GM23248 (cell line): ENCODE data around the gene STAG1. TPM values are rescaled to one million over a fixed set of nuclear protein-coding genes. Genes with fewer than 3 reads are reported as not detected.
"Not testable (repeated sequence)": the region's sequence is repeated elsewhere in the genome, so short reads cannot be mapped to it uniquely, and the experiment has no call there.

ENCODE experiments used
- DNase-seq: peaks from one replicate; pipeline ENCODE4 v3.0.0-alpha.2; 2015
- H2AFZ ChIP-seq: fragments of 200-600 bp; sonication (generic); 2 replicates; pipeline ENCODE4 v1.6.1; 2016; ENCODE audit warnings: antibody characterized with exemption
- H3F3A ChIP-seq: fragments of 200-600 bp; sonication (generic); 2 replicates; pipeline ENCODE4 v1.6.1; 2016; ENCODE audit warnings: mild to moderate bottlenecking, antibody characterized with exemption, mixed run types; ENCODE audit not compliant: insufficient read depth
- H3K27ac ChIP-seq: fragments of 200-600 bp; sonication (generic); 2 replicates; pipeline ENCODE4 v1.5.1; 2016; ENCODE audit warnings: mild to moderate bottlenecking
- H3K27me3 ChIP-seq: fragments of 200-600 bp; sonication (generic); replicated peaks from 2 replicates; pipeline ENCODE4 v1.6.1; 2016; ENCODE audit warnings: mild to moderate bottlenecking; ENCODE audit not compliant: insufficient read depth
- H3K36me3 ChIP-seq: fragments of 200-600 bp; sonication (generic); 2 replicates; pipeline ENCODE4 v1.6.1; 2016; ENCODE audit warnings: low read depth, mild to moderate bottlenecking
- H3K4me1 ChIP-seq: fragments of 200-600 bp; sonication (generic); 2 replicates; pipeline ENCODE4 v1.6.1; 2016; ENCODE audit warnings: mild to moderate bottlenecking; ENCODE audit not compliant: insufficient read depth
- H3K4me2 ChIP-seq: fragments of 200-600 bp; sonication (generic); one replicate; pipeline ENCODE4 v1.6.1; 2016; ENCODE audit warnings: mild to moderate bottlenecking; ENCODE audit not compliant: unreplicated experiment
- H3K4me3 ChIP-seq: fragments of 200-600 bp; sonication (generic); 2 replicates; pipeline ENCODE4 v1.5.1; 2016; ENCODE audit warnings: mild to moderate bottlenecking
- H3K79me2 ChIP-seq: fragments of 200-600 bp; sonication (generic); 2 replicates; pipeline ENCODE4 v1.6.1; 2016; ENCODE audit warnings: mild to moderate bottlenecking; ENCODE audit not compliant: insufficient read depth
- H3K9ac ChIP-seq: fragments of 200-600 bp; sonication (generic); 2 replicates; pipeline ENCODE4 v1.6.1; 2016; ENCODE audit warnings: mild to moderate bottlenecking
- H3K9me2 ChIP-seq: fragments of 200-600 bp; sonication (generic); 2 replicates; pipeline ENCODE4 v1.6.1; 2016; ENCODE audit warnings: mixed run types, mild to moderate bottlenecking, moderate library complexity; ENCODE audit not compliant: insufficient read depth
- H3K9me3 ChIP-seq: fragments of 200-600 bp; sonication (generic); one replicate; pipeline ENCODE4 v1.6.1; 2017; ENCODE audit warnings: low read depth
- H4K20me1 ChIP-seq: fragments of 200-600 bp; sonication (generic); 2 replicates; pipeline ENCODE4 v1.6.0; 2016; ENCODE audit not compliant: insufficient read depth
- EZH2 ChIP-seq: fragments of 200-600 bp; sonication (generic); IDR thresholded peaks from 2 replicates; pipeline ENCODE4 v1.6.1; 2018; ENCODE audit warnings: antibody characterized with exemption, mild to moderate bottlenecking; ENCODE audit not compliant: insufficient read depth, poor library complexity, severe bottlenecking
- EZH2phosphoT487 ChIP-seq: fragments of 200-600 bp; sonication (generic); IDR thresholded peaks from 2 replicates; pipeline ENCODE4 v1.6.1; 2018; ENCODE audit warnings: antibody characterized with exemption, moderate library complexity, mild to moderate bottlenecking, low read depth; ENCODE audit not compliant: insufficient read depth
- WGBS, 2 experiments: methylation state at CpG; one replicate each; pipeline ENCODE4 v1.1.6; 2015 to 2017; ENCODE audit warnings: low lambda C conversion rate in 2 of 2, low coverage in 1 of 2; ENCODE audit errors: missing lambda C conversion rate in 2 of 2; 5-methylcytosine and 5-hydroxymethylcytosine counted together
- in situ Hi-C: fragments of 300-500 bp; cut with MboI; formaldehyde crosslinking; loops from 2 replicates; pipeline ENCODE4 v1.15.0; 2020
- polyA plus RNA-seq: library from polyadenylated mRNA; unstranded; fragments of >200 nt; fragmentation: Nextera tagmentation; extraction: Ambion mirVana; gene quantifications from 2 replicates; pipeline ENCODE4 v1.2.1, GENCODE V29; 2016
- total RNA-seq: library from RNA; depleted of rRNA; stranded (reverse); fragments of >200 nt; shearing (Covaris generic); gene quantifications from 2 replicates; pipeline ENCODE4 v1.2.3, GENCODE V29; 2014

STAG1 gene
- total and polyA plus RNA-seq, 2 experiments from 2014 or later: 21.1 to 39.7 TPM

DNA sequence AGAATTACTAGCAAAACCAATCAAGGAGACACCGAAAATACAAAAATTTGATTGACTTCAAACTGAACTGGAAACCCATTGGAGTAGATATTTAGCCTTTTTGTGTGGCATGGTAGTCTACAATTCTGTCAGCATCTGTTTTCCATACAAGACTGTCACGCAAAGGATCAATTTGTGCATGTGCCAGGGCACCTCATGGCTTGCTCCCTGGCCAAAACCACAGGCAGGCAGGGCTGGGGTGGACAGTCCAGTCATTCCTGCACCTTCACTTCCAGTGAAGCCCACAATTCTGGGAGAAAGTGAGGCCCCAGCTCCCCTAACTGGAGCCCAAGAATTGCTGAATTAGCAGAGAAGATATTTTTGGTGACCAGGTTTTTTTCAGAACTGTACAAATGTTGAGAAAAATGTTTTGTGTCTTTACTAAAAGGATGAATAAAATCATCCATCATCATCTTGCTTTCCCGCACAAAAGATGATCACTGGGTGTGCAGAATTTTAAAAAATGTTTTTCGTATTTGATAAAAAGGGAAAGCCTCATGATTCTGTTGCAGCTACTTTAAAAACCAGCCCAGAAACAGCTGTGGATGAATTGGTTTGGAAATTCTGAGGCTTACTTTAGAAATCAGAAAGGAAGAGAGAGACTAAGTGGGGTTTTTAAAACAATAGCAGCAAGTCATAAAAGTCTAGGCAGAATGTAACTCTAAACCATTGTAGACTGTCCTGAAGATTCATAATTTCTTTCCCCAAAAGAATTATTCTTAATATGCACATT is 415.7 kb downstream of the STAG1 start:
- H3K9ac ChIP-seq: peak overlapping the region; percentile 65
- DNase-seq: peak; percentile 88

DNA sequence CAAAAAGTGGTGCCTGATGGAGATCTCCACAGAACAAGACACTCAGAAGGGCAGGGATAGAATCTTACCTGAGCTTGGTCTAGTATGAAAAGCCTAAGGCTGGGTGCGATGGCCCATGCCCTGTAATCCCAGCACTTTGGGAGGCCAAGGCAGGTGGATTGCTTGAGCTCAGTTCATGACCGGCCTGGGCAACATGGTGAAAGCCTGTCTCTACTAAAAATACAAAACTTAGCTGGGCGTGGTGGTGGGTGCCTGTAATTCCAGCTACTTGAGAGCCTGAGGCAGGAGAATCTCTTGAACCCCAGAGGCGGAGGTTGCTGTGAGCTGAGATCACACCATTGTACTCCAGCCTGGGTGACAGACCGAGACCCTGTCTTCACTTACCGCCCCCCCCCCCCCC is 417.5 kb downstream of the STAG1 start:
- H3K9me3 ChIP-seq, in situ Hi-C loops, H3K79me2 ChIP-seq, H3K4me3 ChIP-seq, H2AFZ ChIP-seq, H4K20me1 ChIP-seq, H3K27me3 ChIP-seq, DNase-seq, H3K36me3 ChIP-seq, H3K9ac ChIP-seq, H3K9me2 ChIP-seq: not testable (repeated sequence)
- H3F3A ChIP-seq: peaks cover 57% of the 10 kb centered on the region
- 100% methylated on average over 4 to 5 of the region's 6 CpGs for WGBS, 2 experiments
- peaks cover 54% of the 10 kb centered on the region for H3K4me1 ChIP-seq
- peak overlapping the region; percentile 66 for H3K27ac ChIP-seq
- peak overlapping the region; percentile 33 for H3K4me2 ChIP-seq

More for the DNA sequence above, 415.7 kb downstream of the STAG1 start:
- Histone ChIP-seq H3K79me2 (no peaks in the 10 kb centered on the region), H3K9me2 (no peaks in the 10 kb centered on the region), H3K9me3 (no peaks in the 10 kb centered on the region), H4K20me1 (no peaks in the 10 kb centered on the region), H2AFZ (no peak overlapping the region), H3K4me1 (peaks cover 54% of the 10 kb centered on the region), H3K27me3 (no peaks in the 10 kb centered on the region), H3K36me3 (peaks cover 7% of the 10 kb centered on the region; the same call in 1 of the 2 replicates), H3K27ac (peak overlapping the region; percentile 95), H3K4me2 (peak overlapping the region; percentile 84), H3K4me3 (peak overlapping the region; percentile 47), H3F3A (peaks cover 57% of the 10 kb centered on the region)
- in situ Hi-C loops: no loop called here
- 34 to 35% methylated on average over 4 of the region's 4 CpGs for WGBS, 2 experiments
- TF ChIP-seq EZH2 (no peak), EZH2phosphoT487 (no peak)

DNA sequence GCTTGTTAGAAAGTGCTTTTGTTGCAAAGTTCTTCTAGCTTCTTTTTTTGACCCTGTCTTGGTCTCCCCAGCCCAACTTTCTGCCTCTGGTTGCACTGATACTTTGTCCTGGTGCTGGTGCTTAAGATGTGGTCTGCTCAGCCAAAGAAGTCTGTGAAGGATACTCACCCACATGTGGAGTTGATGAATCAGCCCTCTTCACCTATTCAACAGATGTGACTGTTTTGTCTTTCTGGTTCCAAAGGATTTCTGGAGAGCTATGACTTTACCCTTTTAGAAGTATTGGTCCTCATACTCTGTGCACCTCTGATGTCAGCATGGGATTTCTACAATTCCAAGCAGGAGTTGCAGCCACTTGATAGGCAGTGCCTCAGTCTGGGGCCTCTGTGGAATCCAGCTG is 418.0 kb downstream of the STAG1 start:
- Histone ChIP-seq H3K4me1 (peaks cover 54% of the 10 kb centered on the region), H3K36me3 (peaks cover 3% of the 10 kb centered on the region), H3K9me2 (no peaks in the 10 kb centered on the region), H3K27me3 (no peaks in the 10 kb centered on the region), H3K9me3 (no peaks in the 10 kb centered on the region), H3K4me2 (peak overlapping the region; percentile 33), H3F3A (peaks cover 57% of the 10 kb centered on the region), H4K20me1 (no peaks in the 10 kb centered on the region), H2AFZ (no peak overlapping the region), H3K4me3 (no peak overlapping the region), H3K79me2 (no peaks in the 10 kb centered on the region), H3K27ac (peak overlapping the region; percentile 66), H3K9ac (no peak overlapping the region)
- DNase-seq: peak; percentile 66
- in situ Hi-C loops: no loop called here
- TF ChIP-seq EZH2phosphoT487 (no peak), EZH2 (no peak)

DNA sequence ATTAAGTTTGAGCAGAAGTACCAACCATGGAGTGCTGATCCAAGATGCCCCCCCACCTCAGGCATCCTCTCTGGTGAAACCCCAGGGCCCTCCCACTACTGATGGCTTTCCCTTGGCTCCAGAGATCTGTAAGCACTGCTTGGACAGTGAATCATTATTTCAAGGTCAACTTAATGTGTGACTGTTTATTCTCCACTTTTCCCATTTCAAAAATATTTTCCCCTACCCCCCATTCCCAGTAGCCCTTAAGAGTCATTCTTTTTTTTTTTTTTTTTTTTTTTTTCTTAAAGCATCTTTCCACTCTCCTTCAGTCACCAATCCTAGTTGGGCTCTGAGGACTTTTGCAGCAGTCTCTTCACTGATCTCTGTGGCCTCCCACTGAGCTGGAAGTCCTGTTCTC is 419.4 kb downstream of the STAG1 start:
- peaks cover 49% of the 10 kb centered on the region for H3F3A ChIP-seq
- no peak overlapping the region for H3K4me3 ChIP-seq
- H3K9me3 ChIP-seq: no peaks in the 10 kb centered on the region
- peak overlapping the region; percentile 66 for H3K27ac ChIP-seq
- H3K27me3 ChIP-seq: no peaks in the 10 kb centered on the region
- H3K4me1 ChIP-seq: peaks cover 49% of the 10 kb centered on the region
- H2AFZ ChIP-seq: no peak overlapping the region
- H3K79me2 ChIP-seq: no peaks in the 10 kb centered on the region
- no peaks in the 10 kb centered on the region for H3K9me2 ChIP-seq
- TF ChIP-seq EZH2: no peak
- no peak for TF ChIP-seq EZH2phosphoT487
- DNase-seq: peak; percentile 88
- peak overlapping the region; percentile 29; the same call in 1 of the 2 replicates for H3K9ac ChIP-seq
- in situ Hi-C loops: no loop called here
- H3K4me2 ChIP-seq: peak overlapping the region; percentile 43
- no peaks in the 10 kb centered on the region for H4K20me1 ChIP-seq
- H3K36me3 ChIP-seq: peaks cover 3% of the 10 kb centered on the region; the same call in 1 of the 2 replicates

DNA sequence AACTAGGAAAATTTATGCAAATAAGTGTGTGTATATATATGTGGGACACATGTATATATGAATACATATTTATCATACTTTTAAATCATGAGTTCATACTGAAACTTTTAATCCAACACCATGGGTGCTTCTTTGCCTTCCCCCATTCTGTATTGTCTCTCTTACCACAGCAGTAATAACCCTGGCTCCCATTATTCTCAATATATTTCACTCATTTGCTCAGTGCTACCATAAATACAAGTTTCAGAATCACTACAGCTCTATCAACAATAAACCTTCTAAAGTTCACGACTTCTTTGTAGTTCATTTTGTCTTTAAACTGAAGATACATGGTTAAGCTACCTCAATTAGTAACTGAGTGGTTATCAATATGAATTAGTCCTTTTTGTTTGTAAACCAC is 419.9 kb downstream of the STAG1 start:
- Histone ChIP-seq H2AFZ (no peak overlapping the region), H3K27ac (peak overlapping the region; percentile 27), H3F3A (peaks cover 45% of the 10 kb centered on the region), H3K36me3 (no peaks in the 10 kb centered on the region; the same call in 1 of the 2 replicates), H3K9me2 (no peaks in the 10 kb centered on the region), H3K9ac (no peak overlapping the region), H3K4me2 (no peak overlapping the region), H3K27me3 (no peaks in the 10 kb centered on the region), H3K4me3 (no peak overlapping the region), H3K4me1 (peaks cover 44% of the 10 kb centered on the region), H3K9me3 (no peaks in the 10 kb centered on the region), H4K20me1 (no peaks in the 10 kb centered on the region), H3K79me2 (no peaks in the 10 kb centered on the region)
- DNase-seq: no peak
- TF ChIP-seq EZH2 (no peak), EZH2phosphoT487 (no peak)
- in situ Hi-C loops: no loop called here
- WGBS, 2 experiments: 94 to 100% methylated on average over 1 of the region's 1 CpG
